HEK293 (cell line): ENCODE measurements around the gene SLC48A1.

Source experiments
- HOXC10 ChIP-seq: sonication (generic); formaldehyde crosslinking; IDR thresholded peaks from 2 replicates; pipeline ENCODE4 v1.8.1; 2023; ENCODE audit warnings: mild to moderate bottlenecking, missing genetic modification reagents
- HOXD13 ChIP-seq: sonication (generic); formaldehyde crosslinking; IDR thresholded peaks from 2 replicates; pipeline ENCODE4 v1.8.0; 2022; ENCODE audit warnings: missing genetic modification reagents, borderline replicate concordance
- INSM2 ChIP-seq: fragments of 450-650 bp; formaldehyde crosslinking; IDR thresholded peaks from 2 replicates; pipeline ENCODE4 v1.5.1; 2016; ENCODE audit warnings: missing biosample characterization, missing genetic modification characterization
- KLF9 ChIP-seq: fragments of 450-650 bp; formaldehyde crosslinking; IDR thresholded peaks from 2 replicates; pipeline ENCODE4 v1.5.1; 2016; ENCODE audit warnings: missing biosample characterization, missing genetic modification characterization, low read depth
- MZF1 ChIP-seq: fragments of 450-650 bp; formaldehyde crosslinking; IDR thresholded peaks from 2 replicates; pipeline ENCODE4 v1.5.1; 2017; ENCODE audit warnings: missing biosample characterization, missing genetic modification characterization, borderline replicate concordance
- PRDM1 ChIP-seq: fragments of 450-650 bp; formaldehyde crosslinking; IDR thresholded peaks from 2 replicates; pipeline ENCODE4; 2016; ENCODE audit warnings: missing biosample characterization, missing genetic modification characterization
- RBAK ChIP-seq: fragments of 450-650 bp; formaldehyde crosslinking; IDR thresholded peaks from 2 replicates; pipeline ENCODE4 v1.5.1; 2016; ENCODE audit warnings: missing biosample characterization, missing genetic modification characterization
- YY1 ChIP-seq: fragments of 450-650 bp; formaldehyde crosslinking; IDR thresholded peaks from 2 replicates; pipeline ENCODE4 v1.5.1; 2018; ENCODE audit warnings: missing biosample characterization, missing genetic modification characterization
- ZBTB20 ChIP-seq: fragments of 450-650 bp; formaldehyde crosslinking; IDR thresholded peaks from 2 replicates; pipeline ENCODE4 v1.5.1; 2016; ENCODE audit warnings: missing biosample characterization, missing genetic modification characterization
- ZNF175 ChIP-seq: fragments of 450-650 bp; formaldehyde crosslinking; IDR thresholded peaks from 2 replicates; pipeline ENCODE4 v1.5.1; 2016; ENCODE audit warnings: missing biosample characterization, missing genetic modification characterization
- ZNF23 ChIP-seq: fragments of 450-650 bp; formaldehyde crosslinking; IDR thresholded peaks from 2 replicates; pipeline ENCODE4 v1.5.1; 2016; ENCODE audit warnings: missing biosample characterization, missing genetic modification characterization, borderline replicate concordance
- ZNF324 ChIP-seq: fragments of 450-650 bp; formaldehyde crosslinking; IDR thresholded peaks from 2 replicates; pipeline ENCODE4 v1.5.1; 2016; ENCODE audit warnings: missing biosample characterization, missing genetic modification characterization
- ZNF335 ChIP-seq: fragments of 450-650 bp; formaldehyde crosslinking; conservative IDR thresholded peaks from 2 replicates; pipeline ENCODE4 v1.5.1; 2016; ENCODE audit warnings: missing biosample characterization, missing genetic modification characterization
- ZNF354C ChIP-seq: fragments of 450-650 bp; formaldehyde crosslinking; IDR thresholded peaks from 2 replicates; pipeline ENCODE4 v1.5.1; 2016; ENCODE audit warnings: missing biosample characterization, missing genetic modification characterization, low read depth, borderline replicate concordance
- ZNF48 ChIP-seq: fragments of 450-650 bp; formaldehyde crosslinking; IDR thresholded peaks from 2 replicates; pipeline ENCODE4 v1.5.1; 2016; ENCODE audit warnings: missing biosample characterization, missing genetic modification characterization
- ZNF488 ChIP-seq: fragments of 450-650 bp; formaldehyde crosslinking; IDR thresholded peaks from 2 replicates; pipeline ENCODE4 v1.5.1; 2016; ENCODE audit warnings: missing biosample characterization, missing genetic modification characterization
- ZNF548 ChIP-seq: fragments of 450-650 bp; formaldehyde crosslinking; IDR thresholded peaks from 2 replicates; pipeline ENCODE4 v1.5.1; 2016; ENCODE audit warnings: missing biosample characterization, missing genetic modification characterization
- ZNF555 ChIP-seq: fragments of 450-650 bp; formaldehyde crosslinking; conservative IDR thresholded peaks from 2 replicates; pipeline ENCODE4 v1.5.1; 2017; ENCODE audit warnings: missing biosample characterization, mild to moderate bottlenecking, missing genetic modification characterization, inconsistent platforms
- ZNF624 ChIP-seq: fragments of 450-650 bp; formaldehyde crosslinking; IDR thresholded peaks from 2 replicates; pipeline ENCODE4 v1.5.1; 2017; ENCODE audit warnings: missing biosample characterization, missing genetic modification characterization
- ZNF704 ChIP-seq: fragments of 450-650 bp; formaldehyde crosslinking; IDR thresholded peaks from 2 replicates; pipeline ENCODE4 v1.5.1; 2016; ENCODE audit warnings: missing biosample characterization, missing genetic modification characterization
- ZNF776 ChIP-seq: fragments of 450-650 bp; formaldehyde crosslinking; IDR thresholded peaks from 2 replicates; pipeline ENCODE4 v1.5.0; 2017; ENCODE audit warnings: missing biosample characterization, missing genetic modification characterization, borderline replicate concordance
- TF ChIP-seq, protein P1 (sequence below): fragments of 450-650 bp; formaldehyde crosslinking; optimal IDR thresholded peaks from 2 replicates; pipeline ENCODE3; 2016; ENCODE audit warnings: missing biosample characterization, mild to moderate bottlenecking, missing genetic modification characterization
- TF ChIP-seq, protein P2 (sequence below): fragments of 450-650 bp; formaldehyde crosslinking; IDR thresholded peaks from 2 replicates; pipeline ENCODE4 v1.5.1; 2016; ENCODE audit warnings: missing biosample characterization, missing genetic modification characterization
- TF ChIP-seq, protein P3 (sequence below): IDR thresholded peaks from 2 replicates; pipeline ENCODE4 v1.6.1; 2011; ENCODE audit warnings: mild to moderate bottlenecking, low read depth, low read length, borderline replicate concordance
- TF ChIP-seq, protein P4 (sequence below): fragments of 450-650 bp; formaldehyde crosslinking; IDR thresholded peaks from 2 replicates; pipeline ENCODE4 v1.5.1; 2017; ENCODE audit warnings: missing biosample characterization, missing genetic modification characterization
- TF ChIP-seq, protein P5 (sequence below): fragments of 450-650 bp; formaldehyde crosslinking; IDR thresholded peaks from 2 replicates; pipeline ENCODE4 v1.5.1; 2016; ENCODE audit warnings: missing biosample characterization, missing genetic modification characterization
- TF ChIP-seq, protein P6 (sequence below): fragments of 450-650 bp; IDR thresholded peaks from 2 replicates; pipeline ENCODE4 v1.5.1; 2018; ENCODE audit warnings: missing biosample characterization, missing genetic modification characterization

Gene SLC48A1

GRCh38 chr12:47828976-47829482 lies 56.0 kb downstream of the SLC48A1 start (continued):
- no peak for TF ChIP-seq HOXD13 (CRISPR knock-in tag)
- peak; percentile 32; the same call in 1 of the 2 replicates for TF ChIP-seq ZNF324
- TF ChIP-seq, protein P1, sequence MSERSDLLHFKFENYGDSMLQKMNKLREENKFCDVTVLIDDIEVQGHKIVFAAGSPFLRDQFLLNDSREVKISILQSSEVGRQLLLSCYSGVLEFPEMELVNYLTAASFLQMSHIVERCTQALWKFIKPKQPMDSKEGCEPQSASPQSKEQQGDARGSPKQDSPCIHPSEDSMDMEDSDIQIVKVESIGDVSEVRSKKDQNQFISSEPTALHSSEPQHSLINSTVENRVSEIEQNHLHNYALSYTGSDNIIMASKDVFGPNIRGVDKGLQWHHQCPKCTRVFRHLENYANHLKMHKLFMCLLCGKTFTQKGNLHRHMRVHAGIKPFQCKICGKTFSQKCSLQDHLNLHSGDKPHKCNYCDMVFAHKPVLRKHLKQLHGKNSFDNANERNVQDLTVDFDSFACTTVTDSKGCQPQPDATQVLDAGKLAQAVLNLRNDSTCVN (tag by site-specific recombination), result no peak
- peak; percentile 86 for TF ChIP-seq KLF9 (tag by site-specific recombination)
- TF ChIP-seq ZNF555 (tag by site-specific recombination), result no peak
- no peak for TF ChIP-seq ZNF175 (tag by site-specific recombination)
- TF ChIP-seq, protein P2, sequence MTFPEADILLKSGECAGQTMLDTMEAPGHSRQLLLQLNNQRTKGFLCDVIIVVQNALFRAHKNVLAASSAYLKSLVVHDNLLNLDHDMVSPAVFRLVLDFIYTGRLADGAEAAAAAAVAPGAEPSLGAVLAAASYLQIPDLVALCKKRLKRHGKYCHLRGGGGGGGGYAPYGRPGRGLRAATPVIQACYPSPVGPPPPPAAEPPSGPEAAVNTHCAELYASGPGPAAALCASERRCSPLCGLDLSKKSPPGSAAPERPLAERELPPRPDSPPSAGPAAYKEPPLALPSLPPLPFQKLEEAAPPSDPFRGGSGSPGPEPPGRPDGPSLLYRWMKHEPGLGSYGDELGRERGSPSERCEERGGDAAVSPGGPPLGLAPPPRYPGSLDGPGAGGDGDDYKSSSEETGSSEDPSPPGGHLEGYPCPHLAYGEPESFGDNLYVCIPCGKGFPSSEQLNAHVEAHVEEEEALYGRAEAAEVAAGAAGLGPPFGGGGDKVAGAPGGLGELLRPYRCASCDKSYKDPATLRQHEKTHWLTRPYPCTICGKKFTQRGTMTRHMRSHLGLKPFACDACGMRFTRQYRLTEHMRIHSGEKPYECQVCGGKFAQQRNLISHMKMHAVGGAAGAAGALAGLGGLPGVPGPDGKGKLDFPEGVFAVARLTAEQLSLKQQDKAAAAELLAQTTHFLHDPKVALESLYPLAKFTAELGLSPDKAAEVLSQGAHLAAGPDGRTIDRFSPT (tag by site-specific recombination), result peak; percentile 58
- TF ChIP-seq ZNF704, result no peak
- TF ChIP-seq YY1 (tag by site-specific recombination), result no peak
- TF ChIP-seq ZNF488 (tag by site-specific recombination), result no peak
- peak; percentile 57 for TF ChIP-seq ZNF335 (tag by site-specific recombination)
- no peak for TF ChIP-seq MZF1 (tag by site-specific recombination)
- TF ChIP-seq ZNF23, result no peak
- TF ChIP-seq, protein P3, sequence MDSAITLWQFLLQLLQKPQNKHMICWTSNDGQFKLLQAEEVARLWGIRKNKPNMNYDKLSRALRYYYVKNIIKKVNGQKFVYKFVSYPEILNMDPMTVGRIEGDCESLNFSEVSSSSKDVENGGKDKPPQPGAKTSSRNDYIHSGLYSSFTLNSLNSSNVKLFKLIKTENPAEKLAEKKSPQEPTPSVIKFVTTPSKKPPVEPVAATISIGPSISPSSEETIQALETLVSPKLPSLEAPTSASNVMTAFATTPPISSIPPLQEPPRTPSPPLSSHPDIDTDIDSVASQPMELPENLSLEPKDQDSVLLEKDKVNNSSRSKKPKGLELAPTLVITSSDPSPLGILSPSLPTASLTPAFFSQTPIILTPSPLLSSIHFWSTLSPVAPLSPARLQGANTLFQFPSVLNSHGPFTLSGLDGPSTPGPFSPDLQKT, result no peak
- TF ChIP-seq ZNF624 (tag by site-specific recombination), result no peak
- TF ChIP-seq ZNF776, result no peak
- no peak for TF ChIP-seq RBAK
- TF ChIP-seq PRDM1 (tag by site-specific recombination), result no peak
- TF ChIP-seq ZNF48 (tag by site-specific recombination), result no peak
- TF ChIP-seq INSM2 (tag by site-specific recombination), result no peak
- TF ChIP-seq ZNF548 (tag by site-specific recombination), result no peak
- TF ChIP-seq, protein P4, sequence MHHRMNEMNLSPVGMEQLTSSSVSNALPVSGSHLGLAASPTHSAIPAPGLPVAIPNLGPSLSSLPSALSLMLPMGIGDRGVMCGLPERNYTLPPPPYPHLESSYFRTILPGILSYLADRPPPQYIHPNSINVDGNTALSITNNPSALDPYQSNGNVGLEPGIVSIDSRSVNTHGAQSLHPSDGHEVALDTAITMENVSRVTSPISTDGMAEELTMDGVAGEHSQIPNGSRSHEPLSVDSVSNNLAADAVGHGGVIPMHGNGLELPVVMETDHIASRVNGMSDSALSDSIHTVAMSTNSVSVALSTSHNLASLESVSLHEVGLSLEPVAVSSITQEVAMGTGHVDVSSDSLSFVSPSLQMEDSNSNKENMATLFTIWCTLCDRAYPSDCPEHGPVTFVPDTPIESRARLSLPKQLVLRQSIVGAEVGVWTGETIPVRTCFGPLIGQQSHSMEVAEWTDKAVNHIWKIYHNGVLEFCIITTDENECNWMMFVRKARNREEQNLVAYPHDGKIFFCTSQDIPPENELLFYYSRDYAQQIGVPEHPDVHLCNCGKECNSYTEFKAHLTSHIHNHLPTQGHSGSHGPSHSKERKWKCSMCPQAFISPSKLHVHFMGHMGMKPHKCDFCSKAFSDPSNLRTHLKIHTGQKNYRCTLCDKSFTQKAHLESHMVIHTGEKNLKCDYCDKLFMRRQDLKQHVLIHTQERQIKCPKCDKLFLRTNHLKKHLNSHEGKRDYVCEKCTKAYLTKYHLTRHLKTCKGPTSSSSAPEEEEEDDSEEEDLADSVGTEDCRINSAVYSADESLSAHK (tag by site-specific recombination), result no peak
- TF ChIP-seq HOXC10, result no peak
- TF ChIP-seq, protein P5, sequence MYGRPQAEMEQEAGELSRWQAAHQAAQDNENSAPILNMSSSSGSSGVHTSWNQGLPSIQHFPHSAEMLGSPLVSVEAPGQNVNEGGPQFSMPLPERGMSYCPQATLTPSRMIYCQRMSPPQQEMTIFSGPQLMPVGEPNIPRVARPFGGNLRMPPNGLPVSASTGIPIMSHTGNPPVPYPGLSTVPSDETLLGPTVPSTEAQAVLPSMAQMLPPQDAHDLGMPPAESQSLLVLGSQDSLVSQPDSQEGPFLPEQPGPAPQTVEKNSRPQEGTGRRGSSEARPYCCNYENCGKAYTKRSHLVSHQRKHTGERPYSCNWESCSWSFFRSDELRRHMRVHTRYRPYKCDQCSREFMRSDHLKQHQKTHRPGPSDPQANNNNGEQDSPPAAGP (tag by site-specific recombination), result peak; percentile 32; the same call in 1 of the 2 replicates
- TF ChIP-seq ZBTB20 (tag by site-specific recombination), result no peak
- TF ChIP-seq ZNF354C (tag by site-specific recombination), result no peak
- TF ChIP-seq, protein P6, sequence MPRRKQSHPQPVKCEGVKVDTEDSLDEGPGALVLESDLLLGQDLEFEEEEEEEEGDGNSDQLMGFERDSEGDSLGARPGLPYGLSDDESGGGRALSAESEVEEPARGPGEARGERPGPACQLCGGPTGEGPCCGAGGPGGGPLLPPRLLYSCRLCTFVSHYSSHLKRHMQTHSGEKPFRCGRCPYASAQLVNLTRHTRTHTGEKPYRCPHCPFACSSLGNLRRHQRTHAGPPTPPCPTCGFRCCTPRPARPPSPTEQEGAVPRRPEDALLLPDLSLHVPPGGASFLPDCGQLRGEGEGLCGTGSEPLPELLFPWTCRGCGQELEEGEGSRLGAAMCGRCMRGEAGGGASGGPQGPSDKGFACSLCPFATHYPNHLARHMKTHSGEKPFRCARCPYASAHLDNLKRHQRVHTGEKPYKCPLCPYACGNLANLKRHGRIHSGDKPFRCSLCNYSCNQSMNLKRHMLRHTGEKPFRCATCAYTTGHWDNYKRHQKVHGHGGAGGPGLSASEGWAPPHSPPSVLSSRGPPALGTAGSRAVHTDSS (tag by site-specific recombination), result no peak
